ENCODE data around the gene SNRNP35. TPM values are rescaled to one million over a fixed set of nuclear protein-coding genes. Genes with fewer than 3 reads are reported as not detected.
"Not testable (repeated sequence)": the region's sequence is repeated elsewhere in the genome, so short reads cannot be mapped to it uniquely, and the experiment has no call there.

The SNRNP35 gene
- total RNA-seq (25.5 TPM), polyA plus RNA-seq (ENCODE audit: insufficient read depth in 1 of 8, insufficient read length in 8 of 8, low replicate concordance in 1 of 8) (10 to 100 TPM; 23.1 to 34.2 (median 31.3) TPM)
- long read RNA-seq, donor 1, partial matches to known transcripts, result 0 of 10 reads
- long read RNA-seq, donor 1, other reads (novel, unspliced or antisense), result 6 of 10 reads
- long read RNA-seq, donor 2, transcript SNRNP35-203 (2 exons, 1,975 nt), result major isoform, 6 of 6 reads
- long read RNA-seq, donor 2, partial matches to known transcripts, result 0 of 6 reads
- long read RNA-seq, donor 2, other reads (novel, unspliced or antisense), result 0 of 6 reads
- long read RNA-seq, donor 3, transcript SNRNP35-203 (2 exons, 1,975 nt), result major isoform, 15 of 19 reads
- long read RNA-seq, donor 3, partial matches to known transcripts, result 0 of 19 reads
- long read RNA-seq, donor 3, other reads (novel, unspliced or antisense), result 0 of 19 reads
- long read RNA-seq, donor 4, transcript SNRNP35-203 (2 exons, 1,975 nt), result major isoform, 7 of 21 reads
- long read RNA-seq, donor 4, partial matches to known transcripts, result 8 of 21 reads
- long read RNA-seq, donor 4, other reads (novel, unspliced or antisense), result 6 of 21 reads
- long read RNA-seq, donor 5, transcript SNRNP35-203 (2 exons, 1,975 nt), result major isoform, 22 of 26 reads
- long read RNA-seq, donor 5, partial matches to known transcripts, result 0 of 26 reads
- long read RNA-seq, donor 5, other reads (novel, unspliced or antisense), result 0 of 26 reads
- long read RNA-seq, donor 6, transcript SNRNP35-203 (2 exons, 1,975 nt), result major isoform, 20 of 31 reads
- long read RNA-seq, donor 6, partial matches to known transcripts, result 10 of 31 reads
- long read RNA-seq, donor 6, other reads (novel, unspliced or antisense), result 0 of 31 reads
- long read RNA-seq, donor 7, transcript SNRNP35-203 (2 exons, 1,975 nt), result major isoform, 16 of 26 reads
- long read RNA-seq, donor 7, partial matches to known transcripts, result 7 of 26 reads
- long read RNA-seq, donor 7, other reads (novel, unspliced or antisense), result 0 of 26 reads
- long read RNA-seq, donor 8, transcript SNRNP35-203 (2 exons, 1,975 nt), result major isoform, 10 of 17 reads
- long read RNA-seq, donor 8, partial matches to known transcripts, result 6 of 17 reads
- long read RNA-seq, donor 8, other reads (novel, unspliced or antisense), result 0 of 17 reads
- long read RNA-seq, donor 9, transcript SNRNP35-203 (2 exons, 1,975 nt), result major isoform, 7 of 14 reads
- long read RNA-seq, donor 9, partial matches to known transcripts, result 6 of 14 reads
- long read RNA-seq, donor 9, other reads (novel, unspliced or antisense), result 0 of 14 reads
- long read RNA-seq, donor 10, transcript SNRNP35-203 (2 exons, 1,975 nt), result major isoform, 20 of 21 reads
- long read RNA-seq, donor 10, partial matches to known transcripts, result 0 of 21 reads
- long read RNA-seq, donor 10, other reads (novel, unspliced or antisense), result 0 of 21 reads
- long read RNA-seq, donor 11, transcript SNRNP35-203 (2 exons, 1,975 nt), result major isoform, 6 of 18 reads
- long read RNA-seq, donor 11, partial matches to known transcripts, result 8 of 18 reads
- long read RNA-seq, donor 11, other reads (novel, unspliced or antisense), result 0 of 18 reads

GRCh38 chr12:123457980-123458779 lies at the start of gene SNRNP35:
Gene SNRNP35, plus strand, starts transcription at chr12:123458139. Its CDS starts 7,402 bp downstream, at chr12:123465541.
- peaks cover 18% of the 10 kb centered on the region for H3K36me3 ChIP-seq (ENCODE audit: control insufficient read depth, insufficient read depth, low read length)
- no peaks in the 10 kb centered on the region for H3K27me3 ChIP-seq (ENCODE audit: control insufficient read depth, insufficient read depth, low read length)
- no peaks in the 10 kb centered on the region for H3K9me3 ChIP-seq (replicated peaks; ENCODE audit: control insufficient read depth, low read depth, low read length)
- peak within 1 kb of the TSS; percentile 98 for H3K4me3 ChIP-seq (ENCODE audit: low read length)
- peaks cover 5% of the 10 kb centered on the region for H3K4me1 ChIP-seq (ENCODE audit: control insufficient read depth, insufficient read depth, low read length)
- DNase-seq, result peak; percentile 95
- H3K27ac ChIP-seq (ENCODE audit: low read length), result peak within 1 kb of the TSS; percentile 100
- 0% methylated on average over 43 of the region's 48 CpGs for WGBS (ENCODE audit: insufficient coverage)

- 100% methylated on average over 2 of the region's 7 CpGs for WGBS (ENCODE audit: insufficient coverage)
- H3K27me3 ChIP-seq (ENCODE audit: control insufficient read depth, insufficient read depth, low read length); DNase-seq; H3K4me3 ChIP-seq (ENCODE audit: low read length); H3K9me3 ChIP-seq (replicated peaks; ENCODE audit: control insufficient read depth, low read depth, low read length); H3K27ac ChIP-seq (ENCODE audit: low read length); H3K4me1 ChIP-seq (ENCODE audit: control insufficient read depth, insufficient read depth, low read length): not testable (repeated sequence)
- peaks cover 51% of the 10 kb centered on the region for H3K36me3 ChIP-seq (ENCODE audit: control insufficient read depth, insufficient read depth, low read length)
Observed at GRCh38 chr12:123408619-123409018, 49.3 kb upstream of the SNRNP35 start.

GRCh38 chr12:123409284-123410040 lies 48.5 kb upstream of the SNRNP35 start:
- not testable (repeated sequence) for H3K27me3 ChIP-seq (ENCODE audit: control insufficient read depth, insufficient read depth, low read length); H3K4me3 ChIP-seq (ENCODE audit: low read length); H3K9me3 ChIP-seq (replicated peaks; ENCODE audit: control insufficient read depth, low read depth, low read length); H3K27ac ChIP-seq (ENCODE audit: low read length); H3K4me1 ChIP-seq (ENCODE audit: control insufficient read depth, insufficient read depth, low read length)
- peaks cover 42% of the 10 kb centered on the region for H3K36me3 ChIP-seq (ENCODE audit: control insufficient read depth, insufficient read depth, low read length)
- peak; percentile 27 for DNase-seq
- WGBS (ENCODE audit: insufficient coverage), result 86% methylated on average over 5 of the region's 11 CpGs

- peaks cover 37% of the 10 kb centered on the region for H3K36me3 ChIP-seq (ENCODE audit: control insufficient read depth, insufficient read depth, low read length)
- 94% methylated on average over 4 of the region's 5 CpGs for WGBS (ENCODE audit: insufficient coverage)
- no peaks in the 10 kb centered on the region for H3K9me3 ChIP-seq (replicated peaks; ENCODE audit: control insufficient read depth, low read depth, low read length)
- no peaks in the 10 kb centered on the region for H3K27me3 ChIP-seq (ENCODE audit: control insufficient read depth, insufficient read depth, low read length)
- H3K4me1 ChIP-seq (ENCODE audit: control insufficient read depth, insufficient read depth, low read length), result no peaks in the 10 kb centered on the region
- no peak overlapping the region for H3K4me3 ChIP-seq (ENCODE audit: low read length)
- no peak for DNase-seq
- H3K27ac ChIP-seq (ENCODE audit: low read length), result no peak overlapping the region
Observed at GRCh38 chr12:123410041-123410412, 47.9 kb upstream of the SNRNP35 start.

- Histone ChIP-seq H3K4me3 (ENCODE audit: low read length) (no peak overlapping the region), H3K36me3 (ENCODE audit: control insufficient read depth, insufficient read depth, low read length) (no peaks in the 10 kb centered on the region), H3K27me3 (ENCODE audit: control insufficient read depth, insufficient read depth, low read length) (no peaks in the 10 kb centered on the region), H3K27ac (ENCODE audit: low read length) (no peak overlapping the region), H3K4me1 (ENCODE audit: control insufficient read depth, insufficient read depth, low read length) (no peaks in the 10 kb centered on the region), H3K9me3 (replicated peaks; ENCODE audit: control insufficient read depth, low read depth, low read length) (no peaks in the 10 kb centered on the region)
- WGBS (ENCODE audit: insufficient coverage), result no CpG with 5 or more reads among the region's 2 CpGs
- no peak for DNase-seq
Observed at GRCh38 chr12:123421314-123421713, 36.6 kb upstream of the SNRNP35 start.

- Histone ChIP-seq H3K9me3 (replicated peaks; ENCODE audit: control insufficient read depth, low read depth, low read length) (no peaks in the 10 kb centered on the region), H3K27ac (ENCODE audit: low read length) (no peak overlapping the region), H3K27me3 (ENCODE audit: control insufficient read depth, insufficient read depth, low read length) (no peaks in the 10 kb centered on the region), H3K4me1 (ENCODE audit: control insufficient read depth, insufficient read depth, low read length) (no peaks in the 10 kb centered on the region), H3K36me3 (ENCODE audit: control insufficient read depth, insufficient read depth, low read length) (no peaks in the 10 kb centered on the region), H3K4me3 (ENCODE audit: low read length) (no peak overlapping the region)
- no peak for DNase-seq
- WGBS (ENCODE audit: insufficient coverage), result 82% methylated on average over 5 of the region's 8 CpGs
Observed at GRCh38 chr12:123427036-123427769, 30.7 kb upstream of the SNRNP35 start.

GRCh38 chr12:123428591-123428990 lies 29.3 kb upstream of the SNRNP35 start:
- no peaks in the 10 kb centered on the region for H3K9me3 ChIP-seq (replicated peaks; ENCODE audit: control insufficient read depth, low read depth, low read length)
- H3K36me3 ChIP-seq (ENCODE audit: control insufficient read depth, insufficient read depth, low read length), result no peaks in the 10 kb centered on the region
- DNase-seq, result no peak
- no peak overlapping the region for H3K4me3 ChIP-seq (ENCODE audit: low read length)
- no peaks in the 10 kb centered on the region for H3K4me1 ChIP-seq (ENCODE audit: control insufficient read depth, insufficient read depth, low read length)
- no peak overlapping the region for H3K27ac ChIP-seq (ENCODE audit: low read length)
- WGBS (ENCODE audit: insufficient coverage), result 68% methylated on average over 5 of the region's 6 CpGs
- H3K27me3 ChIP-seq (ENCODE audit: control insufficient read depth, insufficient read depth, low read length), result no peaks in the 10 kb centered on the region

GRCh38 chr12:123429101-123429500 lies 28.8 kb upstream of the SNRNP35 start:
- not testable (repeated sequence) for H3K27me3 ChIP-seq (ENCODE audit: control insufficient read depth, insufficient read depth, low read length); H3K27ac ChIP-seq (ENCODE audit: low read length); H3K4me1 ChIP-seq (ENCODE audit: control insufficient read depth, insufficient read depth, low read length); H3K36me3 ChIP-seq (ENCODE audit: control insufficient read depth, insufficient read depth, low read length); H3K9me3 ChIP-seq (replicated peaks; ENCODE audit: control insufficient read depth, low read depth, low read length); DNase-seq; H3K4me3 ChIP-seq (ENCODE audit: low read length)
- 91% methylated on average over 5 of the region's 8 CpGs for WGBS (ENCODE audit: insufficient coverage)

All from muscle of leg (tissue), 16 donors.